ENCODE results near the gene PLLP. TPM values are rescaled to one million over a fixed set of nuclear protein-coding genes. Genes with fewer than 3 reads are reported as not detected.

Gene PLLP
- total RNA-seq, 2 experiments from 2014 or later, result 0.22 TPM; not detected in 1

DNA sequence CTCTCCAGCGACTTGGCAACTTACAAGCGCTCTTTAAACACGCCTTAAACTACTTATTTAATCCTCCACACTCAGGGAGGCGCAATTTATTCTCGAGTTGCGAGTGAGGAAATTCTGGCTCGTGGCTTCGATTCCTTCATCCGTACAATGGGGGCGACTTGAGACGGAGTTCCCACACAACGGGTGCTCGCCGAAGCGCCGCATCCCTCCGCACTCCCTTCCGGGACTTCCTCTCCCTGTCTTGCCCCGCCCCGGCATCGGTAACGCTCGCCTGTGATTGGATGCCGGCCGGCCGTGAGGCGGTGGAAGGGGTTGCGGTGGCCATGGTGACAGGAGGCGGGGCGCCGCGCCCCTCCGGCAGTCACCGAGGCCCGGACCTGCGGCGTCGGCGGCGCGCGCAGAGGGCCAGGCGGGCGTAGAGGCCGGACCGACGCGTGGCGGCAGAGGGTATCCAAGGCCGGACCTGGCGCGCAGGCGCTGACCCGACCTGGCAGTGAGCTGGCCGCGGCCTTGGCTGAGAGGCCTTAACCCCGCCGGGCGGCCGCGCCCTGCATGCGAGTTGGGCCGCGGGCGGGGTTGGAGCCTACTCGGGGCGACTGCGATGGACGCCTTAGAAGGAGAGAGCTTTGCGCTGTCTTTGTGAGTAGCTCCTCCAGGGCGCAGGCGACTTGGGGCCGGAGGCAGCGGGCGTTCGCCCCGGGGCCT is 39.6 kb downstream of the PLLP start, which contains the start of gene ARL2BP:
TSS of gene ARL2BP (plus strand) at position 493 of the 705 bp plus-strand sequence. CDS start at position 602, 109 bp downstream.
- BruUV-seq (replicated peaks), result no TSS peak
- ChIA-PET POLR2A (interaction anchor here (0.5 to 1.7 kb wide), 4 partner anchors 9 to 82 kb away, joined by 3 to 12 read pairs (median 3); no protein-coding TSS in a partner anchor), CTCF (ENCODE audit: unreplicated experiment) (interaction anchor here (0.8 to 1.0 kb wide), 2 partner anchors 52 to 55 kb away, joined by 3 to 4 read pairs; no protein-coding TSS in a partner anchor)
- DNase-seq (ENCODE audit: low spot score), result peak; percentile 95
- peak within 1 kb of the TSS; percentile 60 for H3K27ac ChIP-seq (ENCODE audit: low read depth, low read length, poor library complexity, severe bottlenecking)
- no peaks in the 10 kb centered on the region for H3K9me2 ChIP-seq (ENCODE audit: insufficient read depth, low read length)
- no peak for TF ChIP-seq EZH2phosphoT487 (IDR thresholded peaks at IDR 0.05; ENCODE audit: borderline replicate concordance, low read depth, low read length)
- TF ChIP-seq, protein P1, sequence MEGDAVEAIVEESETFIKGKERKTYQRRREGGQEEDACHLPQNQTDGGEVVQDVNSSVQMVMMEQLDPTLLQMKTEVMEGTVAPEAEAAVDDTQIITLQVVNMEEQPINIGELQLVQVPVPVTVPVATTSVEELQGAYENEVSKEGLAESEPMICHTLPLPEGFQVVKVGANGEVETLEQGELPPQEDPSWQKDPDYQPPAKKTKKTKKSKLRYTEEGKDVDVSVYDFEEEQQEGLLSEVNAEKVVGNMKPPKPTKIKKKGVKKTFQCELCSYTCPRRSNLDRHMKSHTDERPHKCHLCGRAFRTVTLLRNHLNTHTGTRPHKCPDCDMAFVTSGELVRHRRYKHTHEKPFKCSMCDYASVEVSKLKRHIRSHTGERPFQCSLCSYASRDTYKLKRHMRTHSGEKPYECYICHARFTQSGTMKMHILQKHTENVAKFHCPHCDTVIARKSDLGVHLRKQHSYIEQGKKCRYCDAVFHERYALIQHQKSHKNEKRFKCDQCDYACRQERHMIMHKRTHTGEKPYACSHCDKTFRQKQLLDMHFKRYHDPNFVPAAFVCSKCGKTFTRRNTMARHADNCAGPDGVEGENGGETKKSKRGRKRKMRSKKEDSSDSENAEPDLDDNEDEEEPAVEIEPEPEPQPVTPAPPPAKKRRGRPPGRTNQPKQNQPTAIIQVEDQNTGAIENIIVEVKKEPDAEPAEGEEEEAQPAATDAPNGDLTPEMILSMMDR (conservative IDR thresholded peaks at IDR 0.05; ENCODE audit: low read length), result peak; percentile 59; the same call in 1 of the 2 replicates
- peak within 1 kb of the TSS; percentile 85 for H3K4me3 ChIP-seq (ENCODE audit: low read depth, low read length, poor library complexity, severe bottlenecking)
- H3K36me3 ChIP-seq (ENCODE audit: insufficient read depth, low read length), result peaks cover 17% of the 10 kb centered on the region
- peaks cover 31% of the 10 kb centered on the region for H3K4me1 ChIP-seq (ENCODE audit: insufficient read depth, low read length, poor library complexity, severe bottlenecking)
- no peaks in the 10 kb centered on the region for H4K20me1 ChIP-seq (ENCODE audit: insufficient read depth, low read length)
- H2AFZ ChIP-seq (ENCODE audit: low read length), result peak within 1 kb of the TSS; percentile 89
- intact Hi-C loops (cut with micrococcal nuclease; ENCODE audit: unreplicated experiment), result loop anchor here (1.0 to 5.0 kb wide), 2 partner anchors 54 to 58 kb away; partner anchors contain the start of genes PSME3IP1 and RSPRY1
- peak within 1 kb of the TSS; percentile 93 for H3K4me2 ChIP-seq (ENCODE audit: low read length)
- H3K79me2 ChIP-seq (ENCODE audit: insufficient read depth, low read depth, low read length), result no peaks in the 10 kb centered on the region
- no peaks in the 10 kb centered on the region for H3K9me3 ChIP-seq (ENCODE audit: low read length)

DNA sequence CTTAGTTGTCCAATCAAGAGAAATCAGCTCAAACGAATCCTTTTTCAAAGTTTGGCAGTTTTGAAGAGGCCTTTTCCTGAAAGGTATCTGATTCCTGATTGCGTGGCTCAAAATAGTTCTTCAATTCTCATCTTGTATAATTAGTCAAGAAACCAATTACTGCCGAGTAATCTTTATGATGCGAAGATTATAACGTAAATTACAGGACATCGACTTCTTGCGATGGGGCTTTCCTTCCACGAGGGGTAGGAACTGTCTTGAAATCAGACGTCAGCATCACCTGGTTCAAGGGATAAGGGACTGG is 40.1 kb downstream of the PLLP start:
- H3K4me1 ChIP-seq (ENCODE audit: insufficient read depth, low read length, poor library complexity, severe bottlenecking), result peaks cover 31% of the 10 kb centered on the region
- H3K27ac ChIP-seq (ENCODE audit: low read depth, low read length, poor library complexity, severe bottlenecking), result peak overlapping the region; percentile 60
- H2AFZ ChIP-seq (ENCODE audit: low read length), result peak overlapping the region; percentile 89
- intact Hi-C loops (cut with micrococcal nuclease; ENCODE audit: unreplicated experiment), result no loop called here
- no peaks in the 10 kb centered on the region for H3K79me2 ChIP-seq (ENCODE audit: insufficient read depth, low read depth, low read length)
- H4K20me1 ChIP-seq (ENCODE audit: insufficient read depth, low read length), result no peaks in the 10 kb centered on the region
- peak overlapping the region; percentile 85 for H3K4me3 ChIP-seq (ENCODE audit: low read depth, low read length, poor library complexity, severe bottlenecking)
- TF ChIP-seq, protein P1 (conservative IDR thresholded peaks at IDR 0.05; ENCODE audit: low read length), result no peak
- TF ChIP-seq EZH2phosphoT487 (IDR thresholded peaks at IDR 0.05; ENCODE audit: borderline replicate concordance, low read depth, low read length), result no peak
- H3K9me2 ChIP-seq (ENCODE audit: insufficient read depth, low read length), result no peaks in the 10 kb centered on the region
- CTCF ChIA-PET (ENCODE audit: unreplicated experiment), result no interaction called here
- H3K36me3 ChIP-seq (ENCODE audit: insufficient read depth, low read length), result peaks cover 21% of the 10 kb centered on the region
- TSS peak; percentile 97 for BruUV-seq (replicated peaks)
- peak overlapping the region; percentile 93 for H3K4me2 ChIP-seq (ENCODE audit: low read length)
- POLR2A ChIA-PET, result no interaction called here
- H3K9me3 ChIP-seq (ENCODE audit: low read length), result no peaks in the 10 kb centered on the region
- no peak for DNase-seq (ENCODE audit: low spot score)

DNA sequence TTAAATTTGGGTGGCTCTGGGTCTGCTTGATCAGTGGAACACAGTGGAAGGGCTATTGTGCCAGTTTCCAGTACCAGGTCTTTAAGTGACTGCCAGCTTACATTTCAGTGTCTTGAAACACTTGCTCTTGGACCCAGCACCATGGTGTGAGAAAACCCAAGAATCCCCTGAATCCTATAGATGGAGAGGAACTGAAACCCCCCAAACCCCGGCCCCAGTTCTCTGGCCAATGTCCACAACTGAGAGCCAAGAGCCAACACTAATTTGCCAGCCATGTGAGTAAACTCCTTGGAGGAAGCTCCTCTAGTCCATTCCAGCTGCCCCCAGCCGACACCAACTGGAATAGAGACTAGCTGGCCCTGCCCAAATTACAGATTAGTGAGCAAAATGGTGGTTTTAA is 41.8 kb downstream of the PLLP start:
- no peak for TF ChIP-seq EZH2phosphoT487 (IDR thresholded peaks at IDR 0.05; ENCODE audit: borderline replicate concordance, low read depth, low read length)
- TF ChIP-seq, protein P1 (conservative IDR thresholded peaks at IDR 0.05; ENCODE audit: low read length), result no peak
- BruUV-seq (replicated peaks), result no TSS peak
- Histone ChIP-seq H3K4me2 (ENCODE audit: low read length) (no peak overlapping the region), H3K9me3 (ENCODE audit: low read length) (no peaks in the 10 kb centered on the region), H3K4me3 (ENCODE audit: low read depth, low read length, poor library complexity, severe bottlenecking) (no peak overlapping the region), H3K36me3 (ENCODE audit: insufficient read depth, low read length) (peaks cover 29% of the 10 kb centered on the region), H3K4me1 (ENCODE audit: insufficient read depth, low read length, poor library complexity, severe bottlenecking) (peaks cover 31% of the 10 kb centered on the region), H2AFZ (ENCODE audit: low read length) (no peak overlapping the region), H3K79me2 (ENCODE audit: insufficient read depth, low read depth, low read length) (no peaks in the 10 kb centered on the region), H4K20me1 (ENCODE audit: insufficient read depth, low read length) (no peaks in the 10 kb centered on the region), H3K27ac (ENCODE audit: low read depth, low read length, poor library complexity, severe bottlenecking) (no peak overlapping the region), H3K9me2 (ENCODE audit: insufficient read depth, low read length) (no peaks in the 10 kb centered on the region)
- ChIA-PET POLR2A (no interaction called here), CTCF (ENCODE audit: unreplicated experiment) (no interaction called here)
- intact Hi-C loops (cut with micrococcal nuclease; ENCODE audit: unreplicated experiment), result no loop called here
- no peak for DNase-seq (ENCODE audit: low spot score)

All from OCI-LY7 (cell line).